HS-27A (cell line): ENCODE results near the gene THBS2.
"Not testable (repeated sequence)": the region's sequence is repeated elsewhere in the genome, so short reads cannot be mapped to it uniquely, and the experiment has no call there.

ENCODE experiments used
- DNase-seq: peaks from one replicate; pipeline ENCODE4 v3.0.0-alpha.2; 2012; ENCODE audit warnings: low read depth, missing footprints

The THBS2 gene

GRCh38 chr6:169253337-169254238 lies at the start of gene THBS2:
Gene THBS2, minus strand, starts transcription at chr6:169253846. Its CDS starts 3,062 bp downstream, at chr6:169250784.
- DNase-seq: no peak

DNA sequence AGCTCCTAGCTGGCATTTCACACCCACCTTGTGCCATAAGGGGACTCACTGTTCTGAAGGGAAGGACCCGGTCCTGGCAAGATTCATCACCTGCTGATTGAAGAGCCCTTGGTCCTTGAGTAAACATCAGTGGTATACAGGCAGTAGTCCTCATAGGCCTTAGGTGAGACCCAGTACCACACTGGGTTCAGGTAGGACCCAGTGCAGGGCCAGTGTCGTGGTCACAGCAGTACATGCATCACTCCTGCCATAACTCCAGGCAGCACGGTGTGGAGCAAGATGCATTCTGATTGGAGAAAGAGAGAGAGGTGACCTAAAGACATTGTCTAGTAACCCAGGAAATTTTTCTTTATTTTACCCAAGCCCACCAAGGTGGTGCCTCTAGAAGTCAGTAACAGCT lies 49.1 kb upstream of the THBS2 start:
- DNase-seq: no peak

DNA sequence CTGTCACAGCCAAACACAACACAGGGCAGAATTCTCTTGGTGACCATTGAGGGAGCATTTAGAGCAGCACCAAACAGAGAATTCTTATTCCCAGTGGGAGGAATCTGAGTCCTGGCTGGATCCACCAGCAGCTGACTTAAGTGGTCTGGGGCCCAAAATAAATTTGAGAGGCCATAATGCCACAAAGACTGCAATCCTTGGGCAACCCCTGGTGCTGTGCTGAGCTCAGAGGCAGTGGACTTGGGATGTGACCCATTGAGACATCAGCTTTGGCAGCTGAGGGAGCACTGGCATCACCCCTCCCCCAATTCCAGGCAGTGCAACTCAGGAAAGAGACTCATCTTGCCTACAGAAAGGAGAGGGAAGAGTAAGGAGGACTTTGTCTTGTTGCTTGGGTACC lies 48.6 kb upstream of the THBS2 start:
- DNase-seq: no peak

- no peak for DNase-seq
Measured at GRCh38 chr6:169300916-169301315, 47.3 kb upstream of the THBS2 start.

- not testable (repeated sequence) for DNase-seq
Measured at GRCh38 chr6:169298626-169299025, 45.0 kb upstream of the THBS2 start.

DNA sequence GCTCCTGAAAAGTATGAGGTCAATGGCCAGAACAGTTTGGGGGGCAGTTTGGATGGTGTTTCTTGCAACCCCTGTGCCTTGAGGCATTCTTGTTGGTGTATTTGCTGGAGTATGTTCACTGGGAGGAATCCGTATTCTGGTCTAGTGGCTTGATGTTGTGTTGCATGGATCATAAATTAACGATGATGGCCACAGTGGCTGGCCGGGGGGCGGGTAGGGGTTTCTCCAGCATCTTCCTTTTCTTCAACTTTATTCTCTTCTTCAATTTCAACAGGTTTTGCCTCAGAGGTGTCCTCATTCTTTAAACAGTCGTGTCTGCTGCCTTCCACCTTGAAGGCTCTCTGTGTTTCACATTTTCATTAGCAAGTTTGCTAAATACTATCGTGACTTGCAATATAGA lies 43.0 kb upstream of the THBS2 start:
- DNase-seq: no peak

DNA sequence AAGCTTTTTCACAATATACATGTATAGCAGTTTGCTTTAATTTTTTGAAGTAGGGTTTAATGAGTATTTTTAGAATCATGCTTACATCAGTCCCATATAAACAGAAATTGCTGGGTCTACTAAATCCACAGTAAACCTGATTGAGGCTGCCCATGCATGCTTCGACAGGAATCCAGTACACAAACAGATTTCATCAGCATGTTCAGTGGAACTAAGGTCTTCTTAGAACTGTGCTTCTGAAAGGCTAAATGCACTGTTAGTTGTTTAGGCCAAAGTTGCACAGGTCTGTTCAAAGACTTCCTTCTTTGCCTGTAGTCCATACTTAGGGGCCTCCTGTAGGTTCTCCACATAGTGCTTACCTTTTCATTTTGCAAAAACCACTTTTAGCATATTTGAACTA lies 42.5 kb upstream of the THBS2 start:
- no peak for DNase-seq

- no peak for DNase-seq
Measured at GRCh38 chr6:169293196-169293595, 39.5 kb upstream of the THBS2 start.

GRCh38 chr6:169292338-169293124 lies 38.9 kb upstream of the THBS2 start:
- peak; percentile 54 for DNase-seq

GRCh38 chr6:169291646-169292337 lies 38.1 kb upstream of the THBS2 start:
- no peak for DNase-seq

- no peak for DNase-seq
Measured at GRCh38 chr6:169291148-169291547, 37.5 kb upstream of the THBS2 start.

GRCh38 chr6:169289619-169290339 lies 36.1 kb upstream of the THBS2 start:
- DNase-seq: no peak

- no peak for DNase-seq
Measured at GRCh38 chr6:169289257-169289618, 35.6 kb upstream of the THBS2 start.

- no peak for DNase-seq
Measured at GRCh38 chr6:169288591-169288990, 34.9 kb upstream of the THBS2 start.

DNA sequence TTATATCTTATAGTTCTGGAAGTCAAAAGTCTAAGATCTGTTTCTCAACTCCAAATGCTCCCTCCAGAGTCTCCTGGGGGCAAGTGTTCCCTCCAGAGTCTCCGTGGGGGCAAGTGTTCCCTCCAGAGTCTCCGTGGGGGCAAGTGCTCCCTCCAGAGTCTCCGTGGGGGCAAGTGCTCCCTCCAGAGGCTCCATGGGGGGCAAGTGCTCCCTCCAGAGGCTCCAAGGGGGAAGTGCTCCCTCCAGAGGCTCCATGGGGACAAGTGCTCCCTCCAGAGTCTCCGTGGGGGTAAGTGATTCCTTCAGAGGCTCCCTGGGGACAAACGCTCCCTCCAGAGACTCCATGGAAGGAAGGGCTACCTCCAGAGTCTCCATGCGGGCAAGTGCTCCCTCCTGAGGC lies 34.0 kb upstream of the THBS2 start:
- DNase-seq: no peak

DNA sequence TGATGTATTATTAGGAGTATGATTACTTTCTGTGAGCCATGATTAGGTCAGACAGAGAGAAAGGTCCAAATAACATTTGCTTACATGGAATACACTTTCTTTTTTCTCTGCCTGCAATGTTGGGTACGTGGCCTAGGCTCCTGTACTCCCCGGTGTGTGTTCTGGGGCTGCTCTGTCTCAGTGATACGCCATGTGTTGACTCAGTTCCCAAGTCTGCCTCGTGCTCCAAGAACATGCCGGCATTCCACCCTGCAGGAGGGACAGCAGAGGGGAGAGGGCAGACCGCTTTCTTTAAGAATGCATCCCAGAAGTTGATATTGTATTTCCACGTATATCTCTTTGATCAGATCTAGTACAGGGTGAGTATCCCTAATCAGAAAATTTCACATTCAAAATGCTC lies 33.3 kb upstream of the THBS2 start:
- DNase-seq: no peak

DNA sequence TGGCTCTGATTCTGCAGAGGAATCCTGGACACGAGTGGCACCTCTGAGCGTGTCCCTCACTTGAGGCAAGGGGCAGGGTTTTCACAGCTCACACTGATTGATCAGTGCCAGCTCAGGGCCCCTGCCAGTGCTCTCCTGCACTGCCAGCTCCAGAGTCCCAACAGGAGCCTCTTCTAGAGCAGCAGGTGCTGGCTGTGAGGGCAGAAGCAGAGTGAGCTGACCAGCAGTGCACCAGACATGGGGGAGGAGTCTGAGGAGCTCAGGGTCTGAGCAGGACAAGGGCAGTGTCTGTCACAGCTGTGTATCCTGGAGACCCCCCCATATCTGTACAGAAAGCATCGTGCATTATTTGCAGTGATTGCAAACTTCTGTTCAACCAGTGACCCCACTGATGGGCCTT lies 31.5 kb upstream of the THBS2 start:
- no peak for DNase-seq

- DNase-seq: no peak
Measured at GRCh38 chr6:169283924-169284323, 30.3 kb upstream of the THBS2 start.

GRCh38 chr6:169282043-169282442 lies 28.4 kb upstream of the THBS2 start:
- DNase-seq: no peak

DNA sequence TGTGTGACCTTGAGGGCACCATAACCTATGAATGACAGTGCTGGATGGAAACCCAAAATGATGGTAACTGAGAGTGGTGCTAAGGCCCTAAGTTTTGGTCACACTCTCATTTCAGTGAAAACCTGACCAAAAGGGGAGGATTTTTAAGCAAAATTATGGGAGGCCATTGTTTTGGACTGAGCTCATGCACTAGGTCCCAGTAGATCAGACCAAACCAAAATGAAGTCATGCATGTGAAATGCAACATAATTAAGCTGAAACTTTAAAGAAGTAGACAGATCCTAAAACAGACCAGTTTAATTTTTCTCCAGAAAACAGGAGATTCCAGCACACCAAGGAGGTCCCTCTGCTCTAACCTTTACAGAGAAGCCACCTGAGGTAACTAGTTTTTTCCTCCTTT lies 24.0 kb upstream of the THBS2 start:
- DNase-seq: no peak

- DNase-seq: no peak
Measured at GRCh38 chr6:169274781-169275180, 21.1 kb upstream of the THBS2 start.

- no peak for DNase-seq
Measured at GRCh38 chr6:169273511-169273910, 19.9 kb upstream of the THBS2 start.
